GM18507 (cell line): ENCODE measurements around the gene SAMD11.
"Not testable (repeated sequence)": the region's sequence is repeated elsewhere in the genome, so short reads cannot be mapped to it uniquely, and the experiment has no call there.

Experiments used
- DNase-seq: peaks from one replicate; pipeline ENCODE4 v3.0.0; 2011; ENCODE audit warnings: low read depth; ENCODE audit not compliant: insufficient read length; ENCODE audit errors: extremely low spot score
- FAIRE-seq: peaks from 2 replicates; lab custom pipeline; 2011; peaks lifted over from hg19 to GRCh38; lab: Jason Lieb, UNC

SAMD11 gene

DNA sequence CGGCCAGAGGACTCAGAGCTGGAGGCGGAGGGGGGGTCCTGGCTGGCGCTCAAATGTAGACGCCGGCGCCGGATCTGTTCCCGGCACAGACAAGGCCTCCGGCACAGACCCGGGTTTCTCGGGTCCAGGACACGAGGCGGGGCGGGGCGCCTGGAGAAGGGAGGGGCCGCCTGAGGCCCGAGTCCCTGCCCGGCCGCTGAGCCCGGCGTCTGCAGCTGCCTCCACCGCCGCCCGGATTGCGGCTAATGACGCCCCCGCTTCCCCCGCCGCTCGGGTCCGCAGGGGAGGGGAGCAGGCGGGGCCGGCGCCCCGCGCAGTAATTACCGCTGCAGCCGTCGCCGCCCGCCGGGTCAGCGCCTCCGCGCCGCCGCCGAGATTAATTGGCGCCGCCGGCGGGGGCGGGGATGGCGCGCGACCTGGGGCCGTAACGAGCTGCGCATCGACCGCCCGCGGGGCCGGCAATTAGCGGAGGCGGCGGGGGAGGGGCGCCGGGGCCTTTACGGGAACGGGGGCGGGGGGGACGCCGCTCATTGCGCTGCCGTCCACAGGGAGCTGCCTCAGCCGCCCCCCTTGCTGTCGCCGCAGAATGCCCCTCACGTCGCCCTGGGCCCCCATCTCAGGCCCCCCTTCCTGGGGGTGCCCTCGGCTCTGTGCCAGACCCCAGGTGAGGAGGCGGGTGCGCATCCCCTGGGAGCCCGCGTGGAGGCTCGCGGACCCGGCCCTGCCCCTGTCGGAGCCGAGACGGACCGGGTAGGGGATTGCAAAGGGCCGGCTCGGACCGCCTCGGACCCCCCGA is 18.1 kb downstream of the SAMD11 start:
- DNase-seq: no peak
- no peak for FAIRE-seq

DNA sequence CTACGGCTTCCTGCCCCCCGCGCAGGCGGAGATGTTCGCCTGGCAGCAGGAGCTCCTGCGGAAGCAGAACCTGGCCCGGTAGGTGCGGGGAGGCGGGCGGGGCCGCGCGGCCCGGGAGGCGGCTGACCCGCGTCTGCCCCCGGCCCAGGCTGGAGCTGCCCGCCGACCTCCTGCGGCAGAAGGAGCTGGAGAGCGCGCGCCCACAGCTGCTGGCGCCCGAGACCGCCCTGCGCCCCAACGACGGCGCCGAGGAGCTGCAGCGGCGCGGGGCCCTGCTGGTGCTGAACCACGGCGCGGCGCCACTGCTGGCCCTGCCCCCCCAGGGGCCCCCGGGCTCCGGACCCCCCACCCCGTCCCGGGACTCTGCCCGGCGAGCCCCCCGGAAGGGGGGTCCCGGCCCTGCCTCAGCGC is 18.7 kb downstream of the SAMD11 start:
- no peak for FAIRE-seq
- no peak for DNase-seq

DNA sequence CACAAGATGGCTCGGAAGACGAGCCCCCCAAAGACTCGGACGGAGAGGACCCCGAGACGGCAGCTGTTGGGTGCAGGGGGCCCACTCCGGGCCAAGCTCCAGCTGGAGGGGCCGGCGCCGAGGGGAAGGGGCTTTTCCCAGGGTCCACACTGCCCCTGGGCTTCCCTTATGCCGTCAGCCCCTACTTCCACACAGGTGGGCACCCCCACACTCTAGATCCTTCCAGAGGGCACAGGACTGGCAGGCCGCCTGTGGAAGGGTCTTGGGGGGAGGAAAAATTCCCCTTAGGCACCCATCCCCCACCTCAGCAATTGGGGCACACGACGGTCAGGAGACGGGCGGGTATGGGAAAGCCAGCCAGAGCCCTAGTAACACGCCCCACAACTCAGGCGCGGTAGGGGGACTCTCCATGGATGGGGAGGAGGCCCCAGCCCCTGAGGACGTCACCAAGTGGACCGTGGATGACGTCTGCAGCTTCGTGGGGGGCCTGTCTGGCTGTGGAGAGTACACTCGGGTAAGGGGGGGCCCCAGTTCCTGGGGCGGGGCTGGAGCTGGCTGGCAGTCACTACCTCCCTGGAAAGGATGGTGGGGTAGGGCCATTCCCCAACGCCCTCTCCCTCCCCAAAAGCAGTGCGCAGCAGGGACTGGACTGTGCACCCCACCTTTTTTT is 19.3 kb downstream of the SAMD11 start:
- FAIRE-seq (no peak), DNase-seq (no peak)

DNA sequence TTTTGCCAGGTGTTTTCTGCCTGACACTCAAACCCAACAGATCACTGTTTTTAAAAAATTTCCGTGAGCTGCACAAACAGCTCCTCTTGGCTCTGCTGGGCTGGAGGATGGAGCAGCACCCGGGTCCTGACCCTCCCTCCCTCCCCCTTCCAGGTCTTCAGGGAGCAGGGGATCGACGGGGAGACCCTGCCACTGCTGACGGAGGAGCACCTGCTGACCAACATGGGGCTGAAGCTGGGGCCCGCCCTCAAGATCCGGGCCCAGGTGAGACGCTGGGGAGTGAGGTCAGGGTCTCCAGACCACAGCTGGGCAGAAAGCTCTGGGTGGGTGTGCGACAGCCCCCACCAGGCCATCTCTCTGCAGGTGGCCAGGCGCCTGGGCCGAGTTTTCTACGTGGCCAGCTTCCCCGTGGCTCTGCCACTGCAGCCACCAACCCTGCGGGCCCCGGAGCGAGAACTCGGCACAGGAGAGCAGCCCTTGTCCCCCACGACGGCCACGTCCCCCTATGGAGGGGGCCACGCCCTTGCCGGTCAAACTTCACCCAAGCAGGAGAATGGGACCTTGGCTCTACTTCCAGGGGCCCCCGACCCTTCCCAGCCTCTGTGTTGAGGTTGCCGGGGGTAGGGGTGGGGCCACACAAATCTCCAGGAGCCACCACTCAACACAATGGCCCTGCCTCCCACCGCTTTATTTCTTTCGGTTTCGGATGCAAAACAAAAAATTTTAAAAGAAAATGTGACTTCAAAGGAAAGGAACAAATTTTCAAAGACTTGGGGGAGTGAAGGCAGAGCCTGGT is 20.0 kb downstream of the SAMD11 start:
- FAIRE-seq: no peak
- no peak for DNase-seq

DNA sequence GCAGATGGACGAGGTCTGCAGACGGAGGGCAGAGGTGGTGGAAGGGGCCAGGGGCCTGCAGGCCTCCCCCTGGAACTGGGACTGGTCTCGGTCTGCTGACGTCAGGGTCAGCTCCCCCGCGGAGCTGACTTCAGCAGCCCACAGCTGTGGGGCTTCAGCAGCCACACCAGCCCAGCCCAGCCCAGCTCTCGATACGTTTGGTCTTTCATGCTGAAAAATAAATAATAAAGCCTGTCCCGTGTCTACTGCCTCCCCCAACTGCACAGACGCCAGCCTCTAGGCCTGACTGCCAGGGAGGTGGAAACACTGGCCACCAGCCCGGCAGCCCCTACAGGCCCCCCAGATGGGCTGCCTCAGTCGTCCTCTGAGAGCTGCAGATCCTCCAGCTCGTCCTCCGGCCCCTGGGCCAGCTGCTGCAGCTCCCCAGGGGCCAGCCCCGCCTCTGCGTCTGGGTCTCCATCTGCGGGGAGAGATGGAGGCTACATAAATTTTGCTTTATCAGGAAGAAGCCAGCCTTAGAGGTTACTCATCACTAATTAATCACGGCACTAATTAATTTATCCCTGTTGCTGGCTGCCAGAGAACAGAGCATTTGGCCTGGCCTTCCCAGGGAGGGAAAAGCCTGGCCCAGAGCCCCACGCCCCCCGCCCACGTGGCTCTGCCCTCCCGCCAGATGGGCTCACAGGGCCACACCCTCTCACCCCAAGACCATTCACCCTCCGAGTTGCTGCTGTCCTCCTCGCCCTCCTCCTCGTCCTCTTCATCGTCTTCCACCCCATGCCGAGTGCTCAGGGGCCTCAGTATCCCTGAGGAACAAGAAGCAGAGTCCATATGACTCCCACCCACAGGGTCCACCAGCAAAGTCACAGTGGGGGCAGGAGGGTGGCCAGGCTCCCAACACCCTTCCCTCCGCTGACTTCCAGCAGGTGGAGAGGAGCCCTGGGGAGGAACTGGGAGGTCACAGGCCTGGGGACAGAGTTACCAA is 20.9 kb downstream of the SAMD11 start:
- DNase-seq: no peak
- FAIRE-seq: no peak

DNA sequence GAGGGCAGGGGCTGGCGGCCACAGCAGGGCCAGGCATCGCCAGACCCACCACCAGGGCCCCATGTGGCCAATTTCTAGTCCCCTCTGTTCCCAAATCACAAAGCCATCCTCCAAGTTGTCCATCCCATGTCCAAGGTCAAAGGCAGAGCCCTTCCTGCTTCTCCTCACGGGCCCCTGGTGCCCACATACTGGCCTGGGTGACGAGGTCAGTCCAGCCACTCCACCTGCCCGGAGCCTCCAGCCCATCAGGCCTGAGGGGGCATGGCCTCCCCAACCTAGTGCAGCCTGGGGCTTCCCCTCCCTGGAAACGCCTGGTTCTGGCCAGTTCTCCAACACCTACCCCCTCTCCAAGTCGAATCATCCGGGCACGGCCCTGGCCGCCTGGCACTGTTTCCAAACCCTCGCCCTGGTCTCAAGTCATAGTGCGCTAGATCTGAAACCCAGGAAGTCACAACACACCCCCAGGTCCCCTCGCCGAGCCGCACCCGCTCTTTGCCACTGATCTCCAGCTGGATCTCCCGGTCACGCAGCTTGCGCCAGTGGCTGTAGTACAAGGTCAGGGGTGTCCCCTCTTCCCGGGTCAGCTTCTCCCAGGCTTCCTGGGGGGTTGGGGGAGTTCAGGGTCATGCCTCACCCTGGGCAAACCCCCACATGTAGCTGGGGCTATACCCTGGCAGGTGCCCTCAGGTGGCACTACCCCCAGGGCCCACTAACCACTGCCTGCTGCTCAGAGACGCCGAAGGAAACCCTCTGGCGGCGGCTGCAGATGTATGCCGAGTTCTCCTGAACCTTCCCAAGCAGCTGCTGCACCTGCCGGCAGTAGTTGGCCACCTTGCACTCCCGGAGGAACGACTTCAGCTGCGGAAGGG is 22.2 kb downstream of the SAMD11 start:
- no peak for FAIRE-seq

DNA sequence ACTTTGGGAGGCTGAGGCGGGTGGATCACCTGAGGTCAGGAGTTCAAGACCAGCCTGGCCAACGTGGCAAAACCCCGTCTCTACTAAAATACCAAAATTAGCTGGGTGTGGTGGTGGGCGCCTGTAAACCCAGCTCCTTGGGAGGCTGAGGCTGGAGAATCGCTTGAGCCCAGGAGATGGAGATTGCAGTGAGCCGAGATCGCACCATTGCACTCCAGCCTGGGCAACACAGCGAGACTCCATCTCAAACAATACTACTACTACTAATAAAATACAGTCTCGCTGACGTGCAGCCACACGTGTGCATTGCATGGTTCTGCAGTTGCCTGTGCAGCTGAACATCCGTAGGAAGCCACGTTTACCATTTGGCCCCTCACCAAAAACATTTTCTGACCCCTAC is 23.1 kb downstream of the SAMD11 start:
- DNase-seq, FAIRE-seq: not testable (repeated sequence)

More for the DNA sequence above, 22.2 kb downstream of the SAMD11 start:
- DNase-seq: no peak

DNA sequence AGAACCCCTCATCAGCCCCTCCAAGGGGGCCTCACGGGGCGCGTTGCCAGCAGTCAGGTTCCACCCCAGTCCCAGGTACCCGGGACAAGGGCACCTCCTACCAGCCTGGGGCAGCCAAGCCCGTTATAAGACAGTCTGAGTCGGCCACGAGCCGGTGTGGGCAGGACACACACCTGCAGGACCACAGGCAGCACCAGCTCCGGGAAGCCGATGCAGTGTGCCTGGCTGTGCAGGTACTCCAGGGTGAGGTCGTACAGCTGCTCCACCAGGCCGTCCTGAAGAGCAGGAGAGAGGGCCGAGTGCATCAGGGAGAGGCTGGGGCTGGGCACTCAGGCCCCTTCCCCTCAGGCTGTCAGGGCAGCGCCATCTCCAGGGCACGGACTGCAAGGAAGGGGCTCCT is 24.2 kb downstream of the SAMD11 start:
- FAIRE-seq (no peak), DNase-seq (no peak)

DNA sequence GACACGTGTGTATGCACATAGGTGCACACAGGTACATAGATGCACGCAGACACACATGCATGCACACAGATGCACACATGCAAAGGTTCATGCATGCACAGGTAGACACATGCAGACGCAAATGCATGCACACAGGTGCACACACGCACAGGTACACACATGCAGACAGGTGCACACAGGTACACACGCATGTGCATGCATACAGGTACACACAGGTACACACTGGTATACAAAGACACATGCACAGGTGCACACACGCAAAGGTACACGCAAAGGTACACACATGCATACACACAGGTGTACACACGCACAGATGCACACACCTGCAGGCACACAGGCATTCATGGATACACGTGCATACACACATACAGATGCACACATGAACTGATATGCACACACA is 26.5 kb downstream of the SAMD11 start:
- FAIRE-seq: no peak
- DNase-seq: no peak

DNA sequence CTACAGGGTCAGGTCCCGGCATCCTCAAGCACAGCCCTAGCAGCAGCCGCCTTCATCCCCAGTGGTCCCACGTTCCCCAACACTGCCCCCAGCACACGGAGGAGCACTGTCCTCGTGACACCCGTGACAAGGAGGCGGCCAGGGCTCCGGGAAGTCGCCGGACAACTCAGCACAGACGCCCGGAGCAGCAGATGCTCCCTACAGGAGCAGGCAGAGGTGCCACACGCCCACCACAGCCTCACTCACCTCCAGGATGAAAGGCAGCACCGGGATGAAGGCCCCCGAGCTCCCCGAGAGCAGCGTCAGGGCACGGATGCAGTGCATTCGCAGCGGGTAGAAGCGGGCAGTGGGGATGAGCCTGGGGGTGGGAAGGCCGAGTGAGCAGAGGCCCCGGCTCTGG is 27.2 kb downstream of the SAMD11 start:
- DNase-seq: no peak
- FAIRE-seq: no peak

DNA sequence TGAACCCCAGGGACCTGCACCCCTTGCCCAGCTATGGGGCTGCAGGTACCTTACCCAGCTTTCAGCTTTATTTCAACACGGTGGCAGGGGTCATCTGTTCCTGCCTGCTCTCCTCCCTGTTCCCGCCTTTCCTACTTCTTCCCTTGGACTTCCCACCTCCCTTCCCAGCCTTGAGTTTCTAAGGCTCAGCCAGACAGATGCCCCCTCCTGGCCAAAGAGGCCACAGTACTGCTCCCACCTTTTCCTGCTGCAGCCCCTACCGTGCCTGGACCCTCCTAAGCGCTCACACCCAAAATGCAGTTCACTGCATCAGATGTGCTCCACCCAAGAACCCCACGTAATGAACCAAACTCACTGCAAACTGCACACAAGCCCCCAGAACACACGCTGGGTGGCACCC is 27.6 kb downstream of the SAMD11 start:
- DNase-seq (no peak), FAIRE-seq (no peak)

DNA sequence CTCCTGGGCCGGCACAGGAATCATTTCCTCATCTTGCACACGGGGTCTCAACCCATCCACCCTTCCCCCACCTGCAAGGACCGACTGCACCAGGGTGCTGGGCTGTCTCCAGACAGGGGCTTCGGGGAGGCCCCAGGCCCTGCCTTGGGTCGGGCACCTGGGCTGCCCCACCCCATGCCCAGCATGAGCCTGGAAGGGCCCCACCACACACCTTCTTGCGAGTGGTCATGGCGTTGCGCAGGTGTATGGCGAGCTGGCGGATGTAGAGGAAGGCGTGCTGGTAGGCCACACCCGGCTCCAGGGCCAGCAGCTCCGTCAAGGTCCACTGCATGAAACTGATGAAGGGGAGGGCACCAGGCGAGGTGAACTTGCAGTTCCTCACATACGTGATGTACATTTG is 28.5 kb downstream of the SAMD11 start:
- DNase-seq: no peak
- no peak for FAIRE-seq

DNA sequence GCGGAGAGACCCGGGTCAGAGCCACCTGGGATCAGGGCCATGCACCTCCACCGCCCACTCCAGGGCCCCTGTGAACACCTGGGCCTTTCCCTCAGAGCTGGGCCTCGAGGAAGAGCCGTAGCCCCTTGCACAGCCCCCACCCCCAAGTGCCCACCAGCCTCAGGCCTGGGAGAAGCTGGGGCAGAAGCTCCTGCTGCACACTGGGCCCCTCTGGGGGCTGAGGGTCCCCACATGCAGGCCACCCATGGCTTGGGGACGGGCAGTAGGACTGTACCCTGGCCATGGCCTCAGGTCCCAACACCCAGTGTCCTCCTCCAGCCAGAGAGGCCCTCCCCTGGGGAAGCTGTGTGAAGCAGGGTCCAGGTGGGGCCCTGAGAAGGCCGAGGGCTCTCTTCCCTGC is 28.9 kb downstream of the SAMD11 start:
- DNase-seq (no peak), FAIRE-seq (no peak)

DNA sequence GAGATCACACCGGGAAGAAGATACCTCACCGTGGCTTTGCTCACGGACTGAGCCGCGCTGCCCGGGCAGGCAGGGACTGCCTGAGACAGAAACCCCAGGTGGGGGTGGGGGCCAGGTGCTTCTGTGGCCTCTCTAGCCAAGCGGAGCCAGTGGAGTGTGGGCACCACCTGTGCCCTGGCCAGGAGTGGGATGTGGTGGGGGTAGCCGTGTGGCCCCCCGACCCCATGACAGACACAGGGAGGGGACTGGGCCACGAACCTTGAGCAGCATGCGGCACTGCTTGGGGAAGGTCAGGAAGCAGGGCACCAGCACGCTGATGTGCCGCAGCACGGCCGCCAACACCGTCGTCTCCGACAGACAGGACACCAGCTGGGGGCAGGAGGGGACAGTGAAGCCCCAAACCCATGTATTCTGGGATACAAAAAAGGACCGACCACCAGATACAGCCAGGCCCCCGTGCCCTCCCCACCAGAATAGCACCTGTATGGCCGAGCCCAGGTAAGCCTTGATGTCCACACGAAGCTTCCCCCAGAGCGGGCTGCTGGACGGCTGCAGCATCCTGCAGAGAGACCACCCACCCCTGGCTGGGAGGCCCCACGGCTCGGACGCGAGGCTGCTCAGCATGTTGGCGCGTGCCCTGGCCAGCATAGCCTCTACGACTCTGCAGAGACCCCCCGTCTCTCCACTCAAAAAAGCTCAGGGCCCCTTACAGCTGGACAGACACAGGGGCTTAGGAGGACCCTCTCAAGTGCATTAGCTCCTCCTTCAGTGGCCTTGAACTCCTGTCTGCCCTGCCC is 30.0 kb downstream of the SAMD11 start:
- FAIRE-seq (no peak), DNase-seq (no peak)

DNA sequence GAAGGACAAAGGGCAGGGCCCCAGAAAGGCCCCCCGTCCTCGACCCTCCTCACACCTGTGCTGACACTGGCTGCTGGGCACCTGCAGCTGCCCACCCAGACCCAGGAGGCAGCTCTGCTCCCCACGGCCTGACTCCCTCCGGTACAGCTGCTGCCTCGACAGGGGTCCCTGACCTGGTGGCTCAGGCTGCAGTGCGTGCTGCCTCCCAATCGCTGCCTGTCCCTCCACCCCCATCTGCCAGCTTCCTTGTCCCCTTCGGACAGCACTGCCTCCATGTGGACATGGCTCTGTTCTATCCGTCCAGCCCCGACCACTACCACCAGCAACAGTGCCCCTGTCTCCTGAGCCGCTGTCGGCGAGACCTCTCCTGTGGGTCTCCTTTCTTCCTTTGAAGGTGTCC is 31.2 kb downstream of the SAMD11 start:
- DNase-seq (no peak), FAIRE-seq (no peak)

DNA sequence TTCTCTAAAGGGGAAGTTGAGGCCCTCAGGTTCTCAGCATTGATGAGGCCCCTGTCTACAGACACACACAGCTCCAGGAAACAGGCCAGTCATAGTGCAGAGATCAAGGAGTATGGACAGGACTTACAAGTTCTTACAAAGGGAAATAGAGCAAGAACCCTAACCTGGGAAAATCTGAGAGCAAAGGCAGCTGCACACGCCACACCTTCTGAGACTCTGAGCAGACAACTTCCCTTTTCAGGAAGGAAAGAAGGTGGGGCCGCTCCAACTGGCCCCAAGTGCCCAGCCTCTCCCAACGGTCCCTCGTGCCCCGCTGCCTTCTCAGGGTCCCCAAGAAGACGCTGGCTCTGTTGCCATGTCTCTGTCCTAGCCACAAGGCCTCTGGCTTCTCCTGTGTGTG is 31.8 kb downstream of the SAMD11 start:
- no peak for FAIRE-seq
- no peak for DNase-seq

DNA sequence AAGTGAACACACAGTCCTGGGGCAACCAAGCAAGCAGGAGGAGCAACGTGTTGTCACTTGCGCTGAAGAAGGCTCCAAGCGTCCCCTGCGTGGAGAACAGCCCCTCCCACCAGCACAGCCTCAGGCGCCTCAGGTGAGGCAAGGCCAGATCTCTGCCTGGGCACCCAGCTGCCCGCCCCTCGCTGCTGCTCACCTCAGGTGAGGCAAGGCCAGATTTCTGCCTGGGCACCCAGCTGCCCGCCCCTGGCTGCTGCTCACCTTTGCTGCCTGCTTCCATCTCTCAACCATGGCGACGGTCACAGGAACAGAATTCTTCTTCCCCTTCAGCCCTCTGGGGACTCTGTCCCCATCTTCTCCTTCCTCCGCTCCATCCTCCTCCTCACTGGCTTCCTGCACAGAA is 32.9 kb downstream of the SAMD11 start:
- DNase-seq (no peak), FAIRE-seq (no peak)
